Hepatocyte (in vitro differentiated cells): ENCODE results near the gene FGB. TPM values are rescaled to one million over a fixed set of nuclear protein-coding genes. Genes with fewer than 3 reads are reported as not detected.
A peak's percentile ranks its signal among the peaks of the same experiment; 100 is the strongest.

Experiments used
- DNase-seq: peaks from one replicate; pipeline ENCODE4 v3.0.0-alpha.2; 2016; ENCODE audit warnings: low spot score
- H2AFZ ChIP-seq: fragments of 200-600 bp; sonication (generic); 2 replicates; pipeline ENCODE4 v1.6.0; 2016; ENCODE audit warnings: antibody characterized with exemption, mild to moderate bottlenecking
- H3K27ac ChIP-seq: fragments of 200-600 bp; sonication (generic); 2 replicates; pipeline ENCODE4 v1.5.1; 2016; ENCODE audit warnings: mild to moderate bottlenecking
- H3K27me3 ChIP-seq: fragments of 200-600 bp; sonication (generic); 2 replicates; pipeline ENCODE4 v1.6.1; 2016
- H3K36me3 ChIP-seq: fragments of 200-600 bp; sonication (generic); replicated peaks from 2 replicates; pipeline ENCODE4 v1.5.1; 2016; ENCODE audit warnings: low read depth; ENCODE audit not compliant: insufficient read depth
- H3K4me1 ChIP-seq: fragments of 200-600 bp; sonication (generic); 2 replicates; pipeline ENCODE4 v1.5.1; 2016; ENCODE audit warnings: mild to moderate bottlenecking, moderate library complexity; ENCODE audit not compliant: insufficient read depth
- H3K4me2 ChIP-seq: fragments of 200-600 bp; sonication (generic); 2 replicates; pipeline ENCODE4 v1.6.0; 2016
- H3K4me3 ChIP-seq: fragments of 200-600 bp; sonication (generic); 2 replicates; pipeline ENCODE4 v1.5.1; 2016; ENCODE audit warnings: mild to moderate bottlenecking
- H3K79me2 ChIP-seq: fragments of 200-600 bp; sonication (generic); 2 replicates; pipeline ENCODE4 v1.6.0; 2017; ENCODE audit warnings: mild to moderate bottlenecking
- H3K9me2 ChIP-seq: fragments of 200-600 bp; sonication (generic); replicated peaks from 2 replicates; pipeline ENCODE4 v1.6.0; 2017; ENCODE audit warnings: mild to moderate bottlenecking; ENCODE audit not compliant: insufficient read depth
- H3K9me3 ChIP-seq: fragments of 200-600 bp; sonication (generic); 2 replicates; pipeline ENCODE4 v1.5.1; 2016; ENCODE audit warnings: low read depth, mild to moderate bottlenecking
- H4K20me1 ChIP-seq: fragments of 200-600 bp; sonication (generic); 2 replicates; pipeline ENCODE4 v1.6.0; 2016; ENCODE audit warnings: mild to moderate bottlenecking; ENCODE audit not compliant: insufficient read depth, poor library complexity, severe bottlenecking
- EZH2 ChIP-seq: fragments of 200-600 bp; sonication (generic); IDR thresholded peaks from 2 replicates; pipeline ENCODE4 v1.6.1; 2016; ENCODE audit warnings: antibody characterized with exemption, mild to moderate bottlenecking, borderline replicate concordance
- EZH2phosphoT487 ChIP-seq: fragments of 200-600 bp; sonication (generic); IDR thresholded peaks from one replicate; pipeline ENCODE4 v1.6.1; 2018; ENCODE audit warnings: antibody characterized with exemption, mild to moderate bottlenecking, low read depth, moderate library complexity; ENCODE audit not compliant: unreplicated experiment, severe bottlenecking
- WGBS: methylation state at CpG from one replicate; pipeline ENCODE4 v1.1.6; 2016; ENCODE audit warnings: low lambda C conversion rate; ENCODE audit errors: missing lambda C conversion rate; 5-methylcytosine and 5-hydroxymethylcytosine counted together
- polyA plus RNA-seq: library from polyadenylated mRNA; unstranded; fragments of >200 nt; fragmentation: Nextera tagmentation; extraction: Ambion mirVana; gene quantifications from 2 replicates; pipeline ENCODE4 v1.2.1, GENCODE V29; 2016
- total RNA-seq: library from RNA; depleted of rRNA; stranded (reverse); fragments of >200 nt; gene quantifications from 2 replicates; pipeline ENCODE4 v1.2.3, GENCODE V29; 2014
- TF ChIP-seq, protein P1 (sequence below): fragments of 200-600 bp; sonication (generic); IDR thresholded peaks from 2 replicates; pipeline ENCODE4 v1.5.1; 2016; ENCODE audit warnings: antibody characterized with exemption, mild to moderate bottlenecking; ENCODE audit not compliant: poor library complexity

Gene FGB
- total and polyA plus RNA-seq, 2 experiments from 2014 or later: 1,901 to 2,096 TPM

DNA sequence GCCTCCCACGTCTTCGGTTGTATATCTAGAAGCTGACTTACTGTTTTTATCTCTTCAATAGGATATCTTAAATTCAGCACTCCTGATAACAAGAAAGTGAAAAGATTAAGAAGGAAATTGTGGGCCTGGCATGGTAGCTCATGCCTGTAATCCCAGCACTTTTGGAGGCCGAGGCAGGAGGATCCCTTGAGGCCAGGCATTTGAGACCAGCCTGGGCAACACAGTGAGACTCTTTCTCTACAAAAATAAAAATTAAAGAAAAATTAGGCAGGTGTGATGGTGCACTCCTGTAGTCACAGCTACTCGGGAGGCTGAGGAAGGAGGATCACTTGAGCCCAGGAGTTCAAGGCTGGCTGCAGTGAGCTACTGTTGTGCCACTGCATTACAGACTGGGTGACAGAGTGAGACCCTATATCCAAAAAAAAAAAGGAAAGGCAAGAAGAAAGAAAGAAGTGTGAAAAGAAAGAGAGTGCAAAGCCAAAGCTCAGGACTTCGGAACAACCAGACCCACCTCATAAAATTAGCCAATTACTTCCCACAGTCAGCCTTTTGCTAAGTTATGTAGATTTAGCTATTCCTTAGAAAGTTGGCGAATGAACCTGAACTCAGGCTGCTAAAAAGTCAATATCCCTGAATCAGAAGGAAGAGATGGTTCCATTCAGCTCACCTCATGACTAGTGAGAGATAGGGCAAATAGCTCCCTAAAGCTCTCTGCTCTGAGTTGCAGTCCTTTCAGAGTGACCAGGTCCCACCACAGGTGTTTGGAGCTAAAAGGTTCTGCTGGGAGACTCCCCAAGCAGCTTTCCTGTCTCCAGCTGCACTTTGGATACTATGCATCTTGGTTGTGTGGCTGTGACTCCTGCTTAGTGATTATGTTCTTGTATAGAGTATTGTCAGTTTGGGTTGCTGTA, 40.5 kb downstream of the FGB start:
- WGBS: 77% methylated on average over 6 of the region's 6 CpGs
- H3K27me3 ChIP-seq: no peaks in the 10 kb centered on the region

DNA sequence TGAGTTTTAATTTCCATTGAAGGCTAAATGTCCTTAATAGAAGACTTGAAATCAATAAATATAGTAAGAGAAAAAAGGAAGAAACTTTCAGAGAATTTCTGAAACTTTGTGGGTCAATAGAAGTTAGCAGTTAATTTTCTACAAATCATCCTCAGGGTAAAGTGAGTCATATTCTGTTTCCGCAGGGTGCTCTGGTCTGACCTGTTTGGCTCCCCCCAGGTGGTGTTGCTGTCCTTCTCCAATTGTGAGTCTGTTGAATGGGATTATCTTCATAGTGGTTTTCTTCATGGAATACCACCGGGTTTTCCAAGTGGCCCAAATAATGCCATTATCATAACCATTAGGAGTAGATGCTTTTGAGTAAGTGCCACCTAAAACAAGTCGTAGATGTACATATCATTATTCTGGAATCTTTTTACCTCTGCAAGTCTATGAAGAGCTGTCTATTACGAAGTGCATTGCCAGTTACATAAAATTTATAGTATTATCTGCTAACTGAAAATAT, 41.9 kb downstream of the FGB start:
- 75% methylated on average over 4 of the region's 4 CpGs for WGBS
- peak overlapping the region; percentile 63 for H3K4me2 ChIP-seq
- H2AFZ ChIP-seq: no peak overlapping the region
- no peak overlapping the region for H3K4me3 ChIP-seq
- H3K9me3 ChIP-seq: no peaks in the 10 kb centered on the region
- no peaks in the 10 kb centered on the region for H3K27me3 ChIP-seq
- H3K36me3 ChIP-seq: no peaks in the 10 kb centered on the region
- TF ChIP-seq EZH2: no peak
- no peaks in the 10 kb centered on the region for H3K4me1 ChIP-seq
- DNase-seq: no peak
- no peaks in the 10 kb centered on the region for H3K9me2 ChIP-seq
- peaks cover 11% of the 10 kb centered on the region for H3K79me2 ChIP-seq
- H3K27ac ChIP-seq: no peak overlapping the region
- H4K20me1 ChIP-seq: no peaks in the 10 kb centered on the region

More for the DNA sequence above, 40.5 kb downstream of the FGB start:
- Histone ChIP-seq H3K4me2 (no peak overlapping the region), H4K20me1 (no peaks in the 10 kb centered on the region), H2AFZ (no peak overlapping the region), H3K9me3 (no peaks in the 10 kb centered on the region), H3K4me1 (peaks cover 4% of the 10 kb centered on the region), H3K79me2 (peaks cover 5% of the 10 kb centered on the region), H3K36me3 (no peaks in the 10 kb centered on the region), H3K4me3 (no peak overlapping the region), H3K9me2 (no peaks in the 10 kb centered on the region), H3K27ac (no peak overlapping the region)
- TF ChIP-seq, protein P1, sequence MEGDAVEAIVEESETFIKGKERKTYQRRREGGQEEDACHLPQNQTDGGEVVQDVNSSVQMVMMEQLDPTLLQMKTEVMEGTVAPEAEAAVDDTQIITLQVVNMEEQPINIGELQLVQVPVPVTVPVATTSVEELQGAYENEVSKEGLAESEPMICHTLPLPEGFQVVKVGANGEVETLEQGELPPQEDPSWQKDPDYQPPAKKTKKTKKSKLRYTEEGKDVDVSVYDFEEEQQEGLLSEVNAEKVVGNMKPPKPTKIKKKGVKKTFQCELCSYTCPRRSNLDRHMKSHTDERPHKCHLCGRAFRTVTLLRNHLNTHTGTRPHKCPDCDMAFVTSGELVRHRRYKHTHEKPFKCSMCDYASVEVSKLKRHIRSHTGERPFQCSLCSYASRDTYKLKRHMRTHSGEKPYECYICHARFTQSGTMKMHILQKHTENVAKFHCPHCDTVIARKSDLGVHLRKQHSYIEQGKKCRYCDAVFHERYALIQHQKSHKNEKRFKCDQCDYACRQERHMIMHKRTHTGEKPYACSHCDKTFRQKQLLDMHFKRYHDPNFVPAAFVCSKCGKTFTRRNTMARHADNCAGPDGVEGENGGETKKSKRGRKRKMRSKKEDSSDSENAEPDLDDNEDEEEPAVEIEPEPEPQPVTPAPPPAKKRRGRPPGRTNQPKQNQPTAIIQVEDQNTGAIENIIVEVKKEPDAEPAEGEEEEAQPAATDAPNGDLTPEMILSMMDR: no peak
- no peak for TF ChIP-seq EZH2
- no peak for TF ChIP-seq EZH2phosphoT487
- no peak for DNase-seq

DNA sequence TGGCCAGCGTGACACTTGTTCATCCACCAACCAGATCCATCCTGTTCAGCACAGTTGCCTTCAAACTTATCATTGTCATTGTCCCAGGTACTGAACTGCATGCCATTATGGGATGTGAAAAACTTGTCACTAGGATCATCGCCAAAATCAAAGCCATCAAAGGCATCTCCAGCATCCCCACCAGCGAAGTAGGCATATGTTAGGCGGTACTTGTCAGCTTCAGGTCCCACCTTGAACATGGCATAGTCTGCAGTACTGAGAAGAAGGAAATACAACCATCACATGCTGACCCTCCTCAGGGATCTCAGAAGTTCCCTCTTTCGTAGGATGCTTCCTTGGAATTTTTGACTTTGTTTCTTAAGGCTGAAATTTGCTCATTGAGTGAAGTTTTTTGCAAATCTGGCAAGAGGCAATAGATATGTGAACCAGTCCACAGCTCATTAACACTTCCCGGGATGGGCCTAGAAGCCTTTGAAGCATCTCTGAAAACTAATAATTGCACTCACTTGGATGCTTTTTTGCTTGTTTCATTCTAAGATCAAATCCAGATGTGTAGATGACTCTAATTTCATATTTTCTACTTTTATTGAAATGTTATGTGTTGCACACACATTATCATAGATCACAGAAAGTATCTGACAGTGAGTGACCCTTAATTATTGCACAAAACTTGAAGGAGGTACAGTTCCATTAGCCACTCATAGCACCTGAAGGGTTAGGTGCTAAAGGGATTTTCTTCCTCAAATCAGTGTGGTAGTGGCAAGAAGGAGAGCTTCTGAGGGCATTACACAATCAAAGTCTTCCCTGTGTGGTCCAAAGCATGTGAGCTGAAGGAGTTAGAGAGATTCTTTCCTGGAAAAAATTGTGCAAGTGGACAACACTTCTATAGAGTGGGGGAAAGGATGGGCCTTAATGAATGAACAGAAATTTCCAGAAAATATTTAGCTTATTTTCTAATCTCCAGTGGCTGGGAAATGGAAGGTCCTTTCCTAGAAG, 44.2 kb downstream of the FGB start:
- Histone ChIP-seq H3K9me2 (no peaks in the 10 kb centered on the region), H3K27ac (no peak overlapping the region), H4K20me1 (no peaks in the 10 kb centered on the region), H3K79me2 (peaks cover 32% of the 10 kb centered on the region), H3K4me2 (peak overlapping the region; percentile 63), H3K9me3 (no peaks in the 10 kb centered on the region), H2AFZ (no peak overlapping the region), H3K4me1 (no peaks in the 10 kb centered on the region), H3K36me3 (no peaks in the 10 kb centered on the region), H3K4me3 (no peak overlapping the region), H3K27me3 (no peaks in the 10 kb centered on the region)
- WGBS: 83% methylated on average over 6 of the region's 6 CpGs
- TF ChIP-seq, protein P1: no peak
- TF ChIP-seq EZH2 (no peak), EZH2phosphoT487 (no peak)
- DNase-seq: no peak
